GM12878 (cell line): Measurements from ENCODE around the gene RPS6KA2.

Experiments
- CHD2 ChIP-seq: IDR thresholded peaks from 2 replicates; pipeline ENCODE4 v1.6.1; 2011; ENCODE audit warnings: low read depth, low read length, improper control_type of control experiment, borderline replicate concordance
- MAX ChIP-seq: IDR thresholded peaks from 2 replicates; pipeline ENCODE4 v1.6.1; 2012; ENCODE audit warnings: low read depth, low read length, improper control_type of control experiment
- MTA3 ChIP-seq: IDR thresholded peaks from 2 replicates; pipeline ENCODE4 v1.6.1; 2012; ENCODE audit warnings: low read length, inconsistent platforms, borderline replicate concordance

- TF ChIP-seq MAX (no peak), MTA3 (no peak), CHD2 (no peak)
These were observed 46.7 kb downstream of the RPS6KA2 start for GRCh38 chr6:166580076-166581050.
